Chondrocyte (in vitro differentiated cells): ENCODE data around the gene DIP2C. TPM values are rescaled to one million over a fixed set of nuclear protein-coding genes. Genes with fewer than 3 reads are reported as not detected.
A peak's percentile ranks its signal among the peaks of the same experiment; 100 is the strongest.

Source experiments
- DNase-seq: peaks from one replicate; pipeline ENCODE4 v3.0.0; 2021; ENCODE audit warnings: mixed read lengths, low spot score
- H3K27ac Mint-ChIP-seq: one replicate; pipeline ENCODE4 v1.8.0; 2021; ENCODE audit warnings: mild to moderate bottlenecking, moderate library complexity, mixed read lengths; ENCODE audit not compliant: unreplicated experiment
- H3K27me3 Mint-ChIP-seq: 2 replicates; pipeline ENCODE4 v1.8.0; 2021; ENCODE audit warnings: low read depth, mixed read lengths
- H3K36me3 Mint-ChIP-seq: 2 replicates; pipeline ENCODE4 v1.8.0; 2021; ENCODE audit warnings: low read depth, mixed read lengths
- H3K4me1 Mint-ChIP-seq: 2 replicates; pipeline ENCODE4 v1.8.0; 2021; ENCODE audit warnings: low read depth, mild to moderate bottlenecking, mixed read lengths
- H3K4me3 Mint-ChIP-seq: one replicate; pipeline ENCODE4 v1.8.0; 2021; ENCODE audit warnings: mild to moderate bottlenecking, moderate library complexity, mixed read lengths; ENCODE audit not compliant: unreplicated experiment
- H3K9me3 Mint-ChIP-seq: 2 replicates; pipeline ENCODE4 v1.8.0; 2021; ENCODE audit warnings: low read depth, mixed read lengths
- total RNA-seq: library from RNA; stranded (reverse); gene quantifications from 3 replicates; pipeline ENCODE4 v1.2.1, GENCODE V29; 2021
- TF ChIP-seq, protein P1 (sequence below): fragments of 200-600 bp; sonication (generic); IDR thresholded peaks from 2 replicates; pipeline ENCODE4 v1.5.0; 2021; ENCODE audit warnings: antibody characterized with exemption, mild to moderate bottlenecking, moderate library complexity

DIP2C gene
- total RNA-seq, 1 donor from 2014 or later: 47.9 TPM

DNA sequence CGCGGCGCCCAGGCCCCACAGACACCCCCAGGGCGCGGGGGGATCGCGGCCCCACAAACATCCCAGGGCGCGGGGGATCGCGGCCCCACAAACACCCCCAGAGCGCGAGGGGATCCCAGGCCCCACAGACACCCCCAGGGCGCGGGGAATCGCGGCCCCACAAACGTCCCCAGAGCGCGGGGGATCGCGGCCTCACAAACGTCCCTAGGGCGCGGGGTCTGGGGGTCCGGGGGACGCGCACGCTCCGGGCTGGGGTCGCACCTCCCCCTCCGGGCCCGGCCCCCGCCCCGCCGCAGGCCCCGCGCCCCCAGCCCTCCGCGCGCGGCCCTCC lies 382 bp downstream of the DIP2C start:
- no peaks in the 10 kb centered on the region for H3K36me3 Mint-ChIP-seq
- H3K4me3 Mint-ChIP-seq: peak overlapping the region; percentile 80
- peaks cover 53% of the 10 kb centered on the region for H3K4me1 Mint-ChIP-seq
- no peak for DNase-seq
- TF ChIP-seq, protein P1, sequence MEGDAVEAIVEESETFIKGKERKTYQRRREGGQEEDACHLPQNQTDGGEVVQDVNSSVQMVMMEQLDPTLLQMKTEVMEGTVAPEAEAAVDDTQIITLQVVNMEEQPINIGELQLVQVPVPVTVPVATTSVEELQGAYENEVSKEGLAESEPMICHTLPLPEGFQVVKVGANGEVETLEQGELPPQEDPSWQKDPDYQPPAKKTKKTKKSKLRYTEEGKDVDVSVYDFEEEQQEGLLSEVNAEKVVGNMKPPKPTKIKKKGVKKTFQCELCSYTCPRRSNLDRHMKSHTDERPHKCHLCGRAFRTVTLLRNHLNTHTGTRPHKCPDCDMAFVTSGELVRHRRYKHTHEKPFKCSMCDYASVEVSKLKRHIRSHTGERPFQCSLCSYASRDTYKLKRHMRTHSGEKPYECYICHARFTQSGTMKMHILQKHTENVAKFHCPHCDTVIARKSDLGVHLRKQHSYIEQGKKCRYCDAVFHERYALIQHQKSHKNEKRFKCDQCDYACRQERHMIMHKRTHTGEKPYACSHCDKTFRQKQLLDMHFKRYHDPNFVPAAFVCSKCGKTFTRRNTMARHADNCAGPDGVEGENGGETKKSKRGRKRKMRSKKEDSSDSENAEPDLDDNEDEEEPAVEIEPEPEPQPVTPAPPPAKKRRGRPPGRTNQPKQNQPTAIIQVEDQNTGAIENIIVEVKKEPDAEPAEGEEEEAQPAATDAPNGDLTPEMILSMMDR: no peak
- no peaks in the 10 kb centered on the region for H3K9me3 Mint-ChIP-seq
- no peaks in the 10 kb centered on the region for H3K27me3 Mint-ChIP-seq
- H3K27ac Mint-ChIP-seq: no peak overlapping the region

DNA sequence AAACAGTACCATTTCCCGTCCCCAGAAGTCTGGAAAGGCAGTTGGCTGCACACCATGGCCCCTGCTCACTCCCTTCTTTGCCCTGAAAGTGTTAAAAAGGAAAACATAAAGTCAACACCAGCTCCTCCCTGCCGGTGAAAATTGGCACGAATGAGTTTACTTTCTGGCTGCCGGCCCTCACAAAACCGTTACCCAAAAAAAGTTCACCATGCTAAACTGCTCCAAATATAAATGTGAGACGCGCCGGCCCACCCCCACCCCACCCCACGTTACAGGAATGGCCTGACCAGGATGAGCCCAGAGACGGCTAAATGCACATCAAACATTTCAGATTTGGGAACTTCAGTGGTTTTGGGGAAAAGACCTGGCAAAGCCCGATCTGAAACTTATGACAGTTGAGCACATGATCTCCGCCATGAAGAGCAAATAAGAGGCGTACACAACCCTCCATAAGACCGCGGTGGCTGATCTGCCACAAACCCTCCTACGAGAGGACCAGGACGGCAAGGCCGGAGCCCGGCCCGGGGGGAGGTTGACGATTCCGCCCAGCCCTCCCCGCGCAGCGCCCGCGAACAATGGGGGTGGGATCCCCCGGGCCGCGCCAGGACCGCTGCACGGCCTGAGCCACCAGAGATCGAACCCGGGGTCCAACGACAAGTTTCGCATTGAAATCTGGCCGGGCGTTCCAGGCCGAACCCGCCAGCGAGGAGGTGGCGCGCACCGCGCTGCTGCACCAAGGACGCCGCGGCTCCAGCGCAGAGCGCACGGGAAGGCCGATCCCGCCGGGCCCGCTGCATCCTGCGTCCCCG lies 952 bp downstream of the DIP2C start:
- peak overlapping the region; percentile 80 for H3K4me3 Mint-ChIP-seq
- no peaks in the 10 kb centered on the region for H3K27me3 Mint-ChIP-seq
- DNase-seq: peak; percentile 72
- H3K4me1 Mint-ChIP-seq: peaks cover 55% of the 10 kb centered on the region
- peak overlapping the region; percentile 81 for H3K27ac Mint-ChIP-seq
- no peaks in the 10 kb centered on the region for H3K36me3 Mint-ChIP-seq
- no peaks in the 10 kb centered on the region for H3K9me3 Mint-ChIP-seq
- TF ChIP-seq, protein P1: no peak

DNA sequence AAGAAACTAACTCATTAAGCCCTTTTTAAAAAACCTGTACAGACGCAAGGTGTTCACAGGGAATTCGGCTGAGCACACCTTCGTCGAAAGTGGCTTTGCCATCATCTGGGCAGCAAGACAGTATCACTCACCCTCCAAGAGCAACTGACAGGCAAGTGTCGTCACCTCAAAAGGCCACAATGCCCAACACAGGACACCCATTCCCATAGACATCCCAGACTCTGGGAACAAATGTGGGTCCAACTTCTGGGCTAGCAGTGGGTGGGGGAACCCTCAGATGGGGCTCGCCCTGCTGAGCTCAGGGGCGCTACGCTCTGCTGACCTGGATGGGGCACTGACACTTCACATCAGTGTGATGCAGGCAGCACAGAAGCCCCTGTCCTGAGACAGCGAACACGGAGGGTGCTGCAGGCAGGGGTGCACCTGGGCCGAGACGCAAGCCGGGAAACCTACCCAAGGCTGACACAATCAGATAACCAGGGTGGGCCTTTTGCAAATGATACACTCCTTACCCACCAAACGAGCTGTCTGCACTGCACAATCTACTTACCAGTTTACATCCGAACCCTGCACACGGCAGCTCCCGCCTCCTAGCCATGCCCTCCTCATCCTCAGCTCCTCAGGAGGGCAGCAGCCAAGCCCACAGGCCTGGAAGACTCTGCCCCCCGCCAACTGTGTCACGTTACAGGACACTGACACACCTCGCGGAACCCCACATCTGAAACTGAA lies 1.7 kb downstream of the DIP2C start:
- no peaks in the 10 kb centered on the region for H3K27me3 Mint-ChIP-seq
- peak overlapping the region; percentile 80 for H3K4me3 Mint-ChIP-seq
- DNase-seq: peak; percentile 81
- no peaks in the 10 kb centered on the region for H3K36me3 Mint-ChIP-seq
- H3K9me3 Mint-ChIP-seq: no peaks in the 10 kb centered on the region
- H3K27ac Mint-ChIP-seq: peak overlapping the region; percentile 81
- peaks cover 57% of the 10 kb centered on the region for H3K4me1 Mint-ChIP-seq
- TF ChIP-seq, protein P1: no peak

DNA sequence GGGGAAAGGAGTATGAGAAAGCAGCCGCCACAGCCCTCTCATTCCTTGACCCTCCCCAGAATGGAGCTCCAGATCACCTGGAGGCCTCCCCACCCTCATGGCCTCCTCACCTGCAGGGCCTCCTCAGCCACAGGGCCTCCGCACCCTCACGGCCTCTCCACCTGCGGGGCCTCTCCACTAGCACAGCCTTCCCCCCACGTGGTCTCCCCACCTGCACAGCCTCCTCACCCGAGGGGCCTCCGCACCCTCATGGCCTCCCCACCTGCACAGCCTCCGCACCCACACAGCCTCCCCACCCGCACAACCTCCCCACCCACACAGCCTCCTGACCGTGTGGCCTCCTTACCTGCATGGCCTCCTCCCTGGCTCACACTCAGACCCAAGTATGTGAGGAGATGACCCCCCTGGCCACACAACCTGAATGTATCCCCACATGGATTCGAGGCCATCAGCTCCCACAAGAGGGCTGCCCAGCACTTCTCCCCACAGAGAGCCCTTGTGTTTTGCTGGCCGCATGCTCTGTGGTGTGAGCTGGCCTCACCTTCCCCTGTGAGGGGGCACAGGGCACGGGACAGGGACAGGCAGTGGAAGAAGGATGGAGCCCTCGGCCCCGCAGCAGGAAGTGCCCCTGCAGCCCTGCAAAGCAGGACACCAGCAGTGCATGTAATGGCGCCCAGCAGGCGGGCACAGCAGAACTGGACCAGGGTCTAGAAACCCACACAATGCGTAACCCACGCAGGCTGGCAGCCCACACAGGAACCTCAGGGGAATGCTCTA lies 3.1 kb downstream of the DIP2C start:
- H3K27ac Mint-ChIP-seq: peak overlapping the region; percentile 69
- H3K9me3 Mint-ChIP-seq: no peaks in the 10 kb centered on the region
- peak; percentile 90 for DNase-seq
- no peak overlapping the region for H3K4me3 Mint-ChIP-seq
- peaks cover 69% of the 10 kb centered on the region for H3K4me1 Mint-ChIP-seq
- TF ChIP-seq, protein P1: no peak
- no peaks in the 10 kb centered on the region for H3K27me3 Mint-ChIP-seq
- no peaks in the 10 kb centered on the region for H3K36me3 Mint-ChIP-seq

DNA sequence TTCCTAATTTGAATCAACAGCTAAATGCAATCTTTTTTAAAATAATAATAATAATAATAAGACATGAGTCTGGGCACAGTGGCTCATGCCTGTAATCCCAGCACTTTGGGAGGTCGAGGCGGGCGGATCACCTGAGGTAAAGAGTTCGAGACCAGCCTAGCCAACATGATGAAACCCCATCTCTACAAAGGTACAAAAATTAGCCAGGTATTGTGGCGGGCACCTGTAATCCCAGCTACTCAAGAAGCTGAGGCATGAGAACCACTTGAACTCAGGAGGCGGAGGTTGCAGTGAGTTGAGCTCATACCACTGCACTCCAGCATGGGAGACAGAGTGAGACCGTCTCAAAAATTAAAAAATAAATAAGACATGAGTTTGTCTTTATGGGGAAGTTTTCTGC lies 3.9 kb downstream of the DIP2C start:
- TF ChIP-seq, protein P1: no peak
- Mint-ChIP-seq H3K4me1 (peaks cover 68% of the 10 kb centered on the region), H3K27me3 (no peaks in the 10 kb centered on the region), H3K36me3 (no peaks in the 10 kb centered on the region), H3K4me3 (no peak overlapping the region), H3K27ac (no peak overlapping the region), H3K9me3 (no peaks in the 10 kb centered on the region)
- no peak for DNase-seq
